Measurements from ENCODE around the gene RRBP1. TPM values are rescaled to one million over a fixed set of nuclear protein-coding genes. Genes with fewer than 3 reads are reported as not detected.
A peak's percentile ranks its signal among the peaks of the same experiment; 100 is the strongest.

RRBP1 gene
- total and polyA plus RNA-seq, 2 of the 4 experiments (the other 2 are of a cell fraction), result 90.2 to 136 TPM

DNA sequence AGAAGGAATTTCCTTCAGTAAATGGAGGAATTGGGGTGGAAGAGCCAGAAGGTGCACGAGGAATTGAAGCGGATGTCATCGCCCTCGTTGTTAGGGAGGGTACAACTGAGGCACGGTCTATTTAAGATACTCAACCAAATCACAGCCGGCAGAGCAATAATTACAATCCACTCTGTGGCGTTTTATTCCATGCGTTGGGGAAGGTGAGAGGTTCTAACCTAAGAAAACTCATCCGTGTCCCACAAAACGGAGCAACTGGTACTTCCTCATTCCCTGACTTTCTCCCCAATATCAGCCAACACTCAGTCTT is 802 bp upstream of the RRBP1 start:
- Histone ChIP-seq H3K79me1 (ENCODE audit: low read depth in 1 of 2, low read length in 2 of 2) (peaks cover 0 to 26% of the 10 kb centered on the region in 2 experiments; a peak in 2 of 4 replicates), H3K18ac (ENCODE audit: low read depth, low read length) (no peak overlapping the region), H3K4me1 (ENCODE audit: control insufficient read depth, insufficient read depth, low read length) (peaks cover 13% of the 10 kb centered on the region), H2AK5ac (ENCODE audit: low read depth, low read length) (peak overlapping the region; percentile 47; the same call in 1 of the 2 replicates), H2BK5ac (ENCODE audit: low read depth, low read length, poor library complexity, severe bottlenecking) (no peak overlapping the region), H2AK9ac (replicated peaks; ENCODE audit: low read depth, low read length, poor library complexity) (no peak overlapping the region), H3K9me1 (ENCODE audit: insufficient read depth, low read length) (peaks cover 18% of the 10 kb centered on the region), H2AFZ (replicated peaks; ENCODE audit: low read length, poor library complexity) (peak overlapping the region; percentile 96), H4K8ac (ENCODE audit: low read depth in 2 of 2, low read length in 2 of 2) (peak overlapping the region; percentile 65 to 88; a peak in 3 of 4 replicates), H3K56ac (ENCODE audit: extremely low read depth, insufficient read depth, low read length) (no peak overlapping the region), H4K91ac (ENCODE audit: insufficient read depth, low read depth, low read length) (peak overlapping the region; percentile 52; the same call in 1 of the 2 replicates), H3K23ac (ENCODE audit: low read depth, low read length) (peak overlapping the region; percentile 26; the same call in 1 of the 2 replicates), H2BK15ac (ENCODE audit: low read depth, low read length) (peak overlapping the region; percentile 76; the same call in 1 of the 3 replicates), H3K27me3 (ENCODE audit: control insufficient read depth, insufficient read depth, low read length) (peaks cover 4% of the 10 kb centered on the region), H4K20me1 (ENCODE audit: insufficient read depth, low read length) (peaks cover 31% of the 10 kb centered on the region), H3K27ac (ENCODE audit: insufficient read depth, low read length) (peak overlapping the region; percentile 53), H3K9ac (ENCODE audit: low read depth, low read length) (peak overlapping the region; percentile 21; the same call in 1 of the 2 replicates), H3K14ac (replicated peaks; ENCODE audit: low read depth, low read length) (peak overlapping the region; percentile 75), H3K4ac (ENCODE audit: low read depth, low read length) (peak overlapping the region; percentile 44; the same call in 1 of the 2 replicates), H3K36me3 (ENCODE audit: control insufficient read depth, insufficient read depth, low read length) (peaks cover 19% of the 10 kb centered on the region), H3K4me3 (ENCODE audit: insufficient read depth, low read depth, low read length) (peak overlapping the region; percentile 54), H4K5ac (ENCODE audit: low read depth, low read length) (0 out of 2 replicates have a peak overlapping the region, but pooled peaks have one; percentile 42), H2BK20ac (ENCODE audit: low read depth, low read length) (0 out of 2 replicates have a peak overlapping the region, but pooled peaks have one; percentile 13), H3K9me3 (ENCODE audit: control insufficient read depth, insufficient read depth, low read length) (peaks cover 10% of the 10 kb centered on the region), H2BK120ac (ENCODE audit: low read depth, low read length) (0 out of 2 replicates have a peak overlapping the region, but pooled peaks have one; percentile 12), H3K4me2 (ENCODE audit: low read depth, low read length) (peak overlapping the region; percentile 68)
- dilution Hi-C loops (cut with HindIII; ENCODE audit: low sequenced_read_pairs, unreplicated experiment), result no loop called here
- no TSS peak for BruUV-seq (replicated peaks)
- ChIA-PET CTCF (interaction anchor here (0.5 to 2.2 kb wide), 5 partner anchors 31 to 276 kb away, joined by 3 to 8 read pairs (median 3); no protein-coding TSS in a partner anchor), POLR2A (ENCODE audit: unreplicated experiment) (interaction anchor here (0.7 to 2.0 kb wide), 5 partner anchors 159 to 213 kb away, joined by 3 to 5 read pairs (median 4); no protein-coding TSS in a partner anchor)
- no CpG with 5 or more reads among the region's 10 CpGs for WGBS, 2 experiments (ENCODE audit: extremely low coverage in 2 of 2, insufficient read length in 1 of 2)
- in situ Hi-C loops (cut with MboI; ENCODE audit: low sequenced_read_pairs), result no loop called here
- TF ChIP-seq SMC3 (IDR thresholded peaks at IDR 0.05; ENCODE audit: low read depth, low read length) (no peak), RFX5 (IDR thresholded peaks at IDR 0.05; ENCODE audit: low read depth, low read length) (no peak), RAD21 (IDR thresholded peaks at IDR 0.05; ENCODE audit: low read length) (no peak), RCOR1 (IDR thresholded peaks at IDR 0.05; ENCODE audit: insufficient replicate concordance, low read length) (no peak), MAZ (IDR thresholded peaks at IDR 0.05; ENCODE audit: borderline replicate concordance, low read depth, low read length) (no peak), CHD1 (IDR thresholded peaks at IDR 0.05; ENCODE audit: low read depth, low read length) (no peak), NFE2L2 (IDR thresholded peaks at IDR 0.05; ENCODE audit: low read depth, low read length) (no peak), BHLHE40 (IDR thresholded peaks at IDR 0.05; ENCODE audit: low read depth, low read length) (no peak), FOS (IDR thresholded peaks at IDR 0.05; ENCODE audit: low read depth, low read length) (no peak), CEBPB (IDR thresholded peaks at IDR 0.05; ENCODE audit: low read depth, low read length) (no peak), MAFK (IDR thresholded peaks at IDR 0.05; ENCODE audit: low read depth, low read length) (no peak), POLR2A (IDR thresholded peaks at IDR 0.05; ENCODE audit: low read depth, low read length) (no peak)
- TF ChIP-seq, protein P1, sequence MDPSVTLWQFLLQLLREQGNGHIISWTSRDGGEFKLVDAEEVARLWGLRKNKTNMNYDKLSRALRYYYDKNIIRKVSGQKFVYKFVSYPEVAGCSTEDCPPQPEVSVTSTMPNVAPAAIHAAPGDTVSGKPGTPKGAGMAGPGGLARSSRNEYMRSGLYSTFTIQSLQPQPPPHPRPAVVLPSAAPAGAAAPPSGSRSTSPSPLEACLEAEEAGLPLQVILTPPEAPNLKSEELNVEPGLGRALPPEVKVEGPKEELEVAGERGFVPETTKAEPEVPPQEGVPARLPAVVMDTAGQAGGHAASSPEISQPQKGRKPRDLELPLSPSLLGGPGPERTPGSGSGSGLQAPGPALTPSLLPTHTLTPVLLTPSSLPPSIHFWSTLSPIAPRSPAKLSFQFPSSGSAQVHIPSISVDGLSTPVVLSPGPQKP (IDR thresholded peaks at IDR 0.05; ENCODE audit: borderline replicate concordance, low read depth, low read length), result no peak
- TF ChIP-seq, protein P2, sequence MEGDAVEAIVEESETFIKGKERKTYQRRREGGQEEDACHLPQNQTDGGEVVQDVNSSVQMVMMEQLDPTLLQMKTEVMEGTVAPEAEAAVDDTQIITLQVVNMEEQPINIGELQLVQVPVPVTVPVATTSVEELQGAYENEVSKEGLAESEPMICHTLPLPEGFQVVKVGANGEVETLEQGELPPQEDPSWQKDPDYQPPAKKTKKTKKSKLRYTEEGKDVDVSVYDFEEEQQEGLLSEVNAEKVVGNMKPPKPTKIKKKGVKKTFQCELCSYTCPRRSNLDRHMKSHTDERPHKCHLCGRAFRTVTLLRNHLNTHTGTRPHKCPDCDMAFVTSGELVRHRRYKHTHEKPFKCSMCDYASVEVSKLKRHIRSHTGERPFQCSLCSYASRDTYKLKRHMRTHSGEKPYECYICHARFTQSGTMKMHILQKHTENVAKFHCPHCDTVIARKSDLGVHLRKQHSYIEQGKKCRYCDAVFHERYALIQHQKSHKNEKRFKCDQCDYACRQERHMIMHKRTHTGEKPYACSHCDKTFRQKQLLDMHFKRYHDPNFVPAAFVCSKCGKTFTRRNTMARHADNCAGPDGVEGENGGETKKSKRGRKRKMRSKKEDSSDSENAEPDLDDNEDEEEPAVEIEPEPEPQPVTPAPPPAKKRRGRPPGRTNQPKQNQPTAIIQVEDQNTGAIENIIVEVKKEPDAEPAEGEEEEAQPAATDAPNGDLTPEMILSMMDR (conservative IDR thresholded peaks at IDR 0.05; ENCODE audit: low read depth, low read length), result no peak
- DNase-seq (no peak), ATAC-seq (ENCODE audit: low read depth) (no peak)
- intact Hi-C loops (cut with micrococcal nuclease), result loop anchor here (1.0 to 5.0 kb wide), 3 partner anchors 69 to 215 kb away; no protein-coding TSS in a partner anchor
